ENCODE results near the gene PKD1L1. TPM values are rescaled to one million over a fixed set of nuclear protein-coding genes. Genes with fewer than 3 reads are reported as not detected.

The PKD1L1 gene
- polyA plus RNA-seq, 2 of the 4 experiments (the other 2 are of a cell fraction) = 0.21 TPM

DNA sequence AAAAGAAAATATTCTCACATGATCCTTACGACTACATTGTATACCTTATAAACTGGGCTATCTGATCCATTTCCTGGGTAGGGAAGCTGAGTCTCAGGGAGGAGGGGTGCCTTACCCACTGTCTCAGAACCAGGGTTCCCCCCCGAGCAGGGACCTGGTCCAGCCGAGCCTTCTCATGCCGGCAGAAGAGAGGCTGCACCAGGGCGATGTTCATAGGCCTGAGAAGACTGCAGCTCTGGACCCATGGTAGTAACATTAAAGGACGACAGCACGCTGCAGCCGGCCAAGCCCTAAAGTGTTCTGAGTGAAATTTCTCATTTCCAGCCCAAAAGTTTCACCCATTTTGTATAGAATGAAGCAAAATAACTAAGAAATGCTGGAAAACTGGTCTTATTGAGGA is 203.4 kb downstream of the PKD1L1 start:
- Histone ChIP-seq H3K9me3 (no peaks in the 10 kb centered on the region), H3K4me3 (no peak overlapping the region), H3K4me2 (no peak overlapping the region), H3K27ac (0 out of 6 replicates have a peak overlapping the region, but pooled peaks of 1 of the 2 experiments have one; percentile 52), H3K4me1 (no peaks in the 10 kb centered on the region; the same call in 2 of the 3 replicates)
- ChIA-PET CTCF (interaction anchor here (0.6 to 1.6 kb wide), 2 partner anchors 44 to 89 kb away, joined by 3 to 5 read pairs; no protein-coding TSS in a partner anchor), POLR2A (interaction anchor here (0.7 kb wide), 1 partner anchor 35 kb away, joined by 4 read pairs; no protein-coding TSS in a partner anchor)
- no peak for DNase-seq (ENCODE audit: low read depth in 1 of 2, low spot score in 1 of 2)
- TF ChIP-seq KDM5A (IDR thresholded peaks at IDR 0.05) (no peak), BHLHE40 (IDR thresholded peaks at IDR 0.05; ENCODE audit: low read depth, low read length) (no peak)
- no peak for FAIRE-seq
- no peak for ATAC-seq
- 85% methylated on average over 8 of the region's 8 CpGs for WGBS (ENCODE audit: missing lambda C conversion rate)

DNA sequence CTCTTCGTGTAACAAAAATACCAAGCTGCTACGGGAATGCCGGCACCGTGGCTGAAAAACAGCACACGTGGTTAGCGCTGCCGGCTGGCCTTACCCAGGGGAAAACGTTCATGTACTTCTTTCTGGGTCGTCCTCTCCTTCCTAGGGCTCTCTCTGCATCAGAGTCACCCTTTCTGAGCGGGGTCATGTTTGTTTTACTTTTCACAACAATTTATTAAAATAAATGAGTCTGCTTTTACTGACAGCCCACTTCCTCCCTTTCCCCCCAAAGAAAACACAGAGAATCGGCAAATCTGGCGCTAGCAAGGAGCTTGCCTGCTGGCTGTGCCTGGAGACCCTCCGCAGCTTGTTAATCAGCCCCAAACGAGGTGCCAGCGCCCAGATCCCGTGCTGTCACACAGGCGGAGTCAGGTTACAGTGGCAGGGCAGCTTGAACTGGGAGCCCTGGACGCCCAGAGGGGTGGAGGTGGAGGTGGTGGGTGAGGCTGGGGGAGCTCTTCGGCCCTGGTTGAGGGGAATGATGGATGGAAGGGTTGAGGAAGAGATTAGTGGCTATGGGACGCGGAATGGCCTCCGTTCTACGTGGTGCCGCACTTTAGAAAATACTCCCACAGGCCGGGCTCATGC is 204.2 kb downstream of the PKD1L1 start:
- DNase-seq (ENCODE audit: low read depth in 1 of 2, low spot score in 1 of 2) (no peak), ATAC-seq (no peak), FAIRE-seq (no peak)
- H3K4me3 ChIP-seq = no peak overlapping the region
- no peak overlapping the region for H3K4me2 ChIP-seq
- no peaks in the 10 kb centered on the region; the same call in 2 of the 3 replicates for H3K4me1 ChIP-seq
- TF ChIP-seq HOXB13 (CRISPR knock-in tag; IDR thresholded peaks at IDR 0.05; ENCODE audit: low read depth) (no peak), EHF (CRISPR knock-in tag; IDR thresholded peaks at IDR 0.05) (no peak), TFCP2L1 (CRISPR knock-in tag; IDR thresholded peaks at IDR 0.05) (no peak), MAFK (IDR thresholded peaks at IDR 0.05; ENCODE audit: partially characterized antibody) (no peak), MYC (IDR thresholded peaks at IDR 0.05; ENCODE audit: borderline replicate concordance, low read length) (no peak), TP53 (CRISPR knock-in tag; IDR thresholded peaks at IDR 0.05) (no peak)
- TF ChIP-seq, protein P1, sequence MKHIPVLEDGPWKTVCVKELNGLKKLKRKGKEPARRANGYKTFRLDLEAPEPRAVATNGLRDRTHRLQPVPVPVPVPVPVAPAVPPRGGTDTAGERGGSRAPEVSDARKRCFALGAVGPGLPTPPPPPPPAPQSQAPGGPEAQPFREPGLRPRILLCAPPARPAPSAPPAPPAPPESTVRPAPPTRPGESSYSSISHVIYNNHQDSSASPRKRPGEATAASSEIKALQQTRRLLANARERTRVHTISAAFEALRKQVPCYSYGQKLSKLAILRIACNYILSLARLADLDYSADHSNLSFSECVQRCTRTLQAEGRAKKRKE (CRISPR knock-in tag; IDR thresholded peaks at IDR 0.05; ENCODE audit: low read depth) = no peak
- peak overlapping the region in 1 of 2 experiments; percentile 67; a peak in 3 of 6 replicates for H3K27ac ChIP-seq
- H3K9me3 ChIP-seq = no peaks in the 10 kb centered on the region
- CTCF ChIA-PET = interaction anchor here (0.6 to 1.1 kb wide), 4 partner anchors 9 to 44 kb away, joined by 3 to 8 read pairs (median 4); no protein-coding TSS in a partner anchor
- POLR2A ChIA-PET = interaction anchor here (0.7 kb wide), 1 partner anchor 35 kb away, joined by 4 read pairs; no protein-coding TSS in a partner anchor
- 86% methylated on average over 25 of the region's 25 CpGs for WGBS (ENCODE audit: missing lambda C conversion rate)

DNA sequence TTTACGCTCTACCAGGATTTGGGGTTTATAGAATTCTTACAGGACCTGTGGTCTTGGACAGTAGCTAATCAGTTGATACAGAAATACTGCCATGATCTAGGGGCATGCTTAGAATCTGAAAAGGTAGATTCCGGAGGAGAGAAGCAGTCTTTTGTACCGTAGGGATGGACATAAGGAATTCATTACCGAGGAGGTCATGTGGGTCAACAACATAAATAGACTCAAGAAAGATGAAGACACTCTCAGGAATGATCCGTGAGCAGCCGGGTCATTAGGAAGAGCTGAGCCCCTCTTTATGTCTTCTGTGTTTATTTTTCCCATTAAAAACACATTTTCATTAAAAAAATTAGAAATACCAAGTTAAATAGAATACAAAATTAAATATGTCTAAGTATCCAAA is 206.3 kb downstream of the PKD1L1 start:
- H3K27ac ChIP-seq = 0 out of 6 replicates have a peak overlapping the region, but pooled peaks of 1 of the 2 experiments have one; percentile 8
- 95% methylated on average over 6 of the region's 6 CpGs for WGBS (ENCODE audit: missing lambda C conversion rate)
- TF ChIP-seq CBX8 (IDR thresholded peaks at IDR 0.05) (no peak), CBX2 (IDR thresholded peaks at IDR 0.05; ENCODE audit: borderline replicate concordance, low read depth) (no peak), RNF2 (IDR thresholded peaks at IDR 0.05; ENCODE audit: borderline replicate concordance, low read depth) (no peak), KDM1A (IDR thresholded peaks at IDR 0.05; ENCODE audit: low read depth) (no peak), FOSL2 (IDR thresholded peaks at IDR 0.05) (no peak), FOSL2 (CRISPR knock-in tag; IDR thresholded peaks at IDR 0.05) (no peak), EP300 (IDR thresholded peaks at IDR 0.05) (no peak), MAFK (IDR thresholded peaks at IDR 0.05; ENCODE audit: partially characterized antibody) (no peak), ESRRA (IDR thresholded peaks at IDR 0.05; ENCODE audit: borderline replicate concordance, low read length) (no peak)
- TF ChIP-seq, protein P2, sequence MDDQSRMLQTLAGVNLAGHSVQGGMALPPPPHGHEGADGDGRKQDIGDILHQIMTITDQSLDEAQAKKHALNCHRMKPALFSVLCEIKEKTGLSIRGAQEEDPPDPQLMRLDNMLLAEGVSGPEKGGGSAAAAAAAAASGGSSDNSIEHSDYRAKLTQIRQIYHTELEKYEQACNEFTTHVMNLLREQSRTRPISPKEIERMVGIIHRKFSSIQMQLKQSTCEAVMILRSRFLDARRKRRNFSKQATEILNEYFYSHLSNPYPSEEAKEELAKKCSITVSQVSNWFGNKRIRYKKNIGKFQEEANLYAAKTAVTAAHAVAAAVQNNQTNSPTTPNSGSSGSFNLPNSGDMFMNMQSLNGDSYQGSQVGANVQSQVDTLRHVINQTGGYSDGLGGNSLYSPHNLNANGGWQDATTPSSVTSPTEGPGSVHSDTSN (IDR thresholded peaks at IDR 0.05) = no peak
- TF ChIP-seq, protein P3, sequence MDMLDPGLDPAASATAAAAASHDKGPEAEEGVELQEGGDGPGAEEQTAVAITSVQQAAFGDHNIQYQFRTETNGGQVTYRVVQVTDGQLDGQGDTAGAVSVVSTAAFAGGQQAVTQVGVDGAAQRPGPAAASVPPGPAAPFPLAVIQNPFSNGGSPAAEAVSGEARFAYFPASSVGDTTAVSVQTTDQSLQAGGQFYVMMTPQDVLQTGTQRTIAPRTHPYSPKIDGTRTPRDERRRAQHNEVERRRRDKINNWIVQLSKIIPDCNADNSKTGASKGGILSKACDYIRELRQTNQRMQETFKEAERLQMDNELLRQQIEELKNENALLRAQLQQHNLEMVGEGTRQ (IDR thresholded peaks at IDR 0.05) = no peak
- TF ChIP-seq, protein P4, sequence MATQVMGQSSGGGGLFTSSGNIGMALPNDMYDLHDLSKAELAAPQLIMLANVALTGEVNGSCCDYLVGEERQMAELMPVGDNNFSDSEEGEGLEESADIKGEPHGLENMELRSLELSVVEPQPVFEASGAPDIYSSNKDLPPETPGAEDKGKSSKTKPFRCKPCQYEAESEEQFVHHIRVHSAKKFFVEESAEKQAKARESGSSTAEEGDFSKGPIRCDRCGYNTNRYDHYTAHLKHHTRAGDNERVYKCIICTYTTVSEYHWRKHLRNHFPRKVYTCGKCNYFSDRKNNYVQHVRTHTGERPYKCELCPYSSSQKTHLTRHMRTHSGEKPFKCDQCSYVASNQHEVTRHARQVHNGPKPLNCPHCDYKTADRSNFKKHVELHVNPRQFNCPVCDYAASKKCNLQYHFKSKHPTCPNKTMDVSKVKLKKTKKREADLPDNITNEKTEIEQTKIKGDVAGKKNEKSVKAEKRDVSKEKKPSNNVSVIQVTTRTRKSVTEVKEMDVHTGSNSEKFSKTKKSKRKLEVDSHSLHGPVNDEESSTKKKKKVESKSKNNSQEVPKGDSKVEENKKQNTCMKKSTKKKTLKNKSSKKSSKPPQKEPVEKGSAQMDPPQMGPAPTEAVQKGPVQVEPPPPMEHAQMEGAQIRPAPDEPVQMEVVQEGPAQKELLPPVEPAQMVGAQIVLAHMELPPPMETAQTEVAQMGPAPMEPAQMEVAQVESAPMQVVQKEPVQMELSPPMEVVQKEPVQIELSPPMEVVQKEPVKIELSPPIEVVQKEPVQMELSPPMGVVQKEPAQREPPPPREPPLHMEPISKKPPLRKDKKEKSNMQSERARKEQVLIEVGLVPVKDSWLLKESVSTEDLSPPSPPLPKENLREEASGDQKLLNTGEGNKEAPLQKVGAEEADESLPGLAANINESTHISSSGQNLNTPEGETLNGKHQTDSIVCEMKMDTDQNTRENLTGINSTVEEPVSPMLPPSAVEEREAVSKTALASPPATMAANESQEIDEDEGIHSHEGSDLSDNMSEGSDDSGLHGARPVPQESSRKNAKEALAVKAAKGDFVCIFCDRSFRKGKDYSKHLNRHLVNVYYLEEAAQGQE (IDR thresholded peaks at IDR 0.05) = no peak
- TF ChIP-seq, protein P5, sequence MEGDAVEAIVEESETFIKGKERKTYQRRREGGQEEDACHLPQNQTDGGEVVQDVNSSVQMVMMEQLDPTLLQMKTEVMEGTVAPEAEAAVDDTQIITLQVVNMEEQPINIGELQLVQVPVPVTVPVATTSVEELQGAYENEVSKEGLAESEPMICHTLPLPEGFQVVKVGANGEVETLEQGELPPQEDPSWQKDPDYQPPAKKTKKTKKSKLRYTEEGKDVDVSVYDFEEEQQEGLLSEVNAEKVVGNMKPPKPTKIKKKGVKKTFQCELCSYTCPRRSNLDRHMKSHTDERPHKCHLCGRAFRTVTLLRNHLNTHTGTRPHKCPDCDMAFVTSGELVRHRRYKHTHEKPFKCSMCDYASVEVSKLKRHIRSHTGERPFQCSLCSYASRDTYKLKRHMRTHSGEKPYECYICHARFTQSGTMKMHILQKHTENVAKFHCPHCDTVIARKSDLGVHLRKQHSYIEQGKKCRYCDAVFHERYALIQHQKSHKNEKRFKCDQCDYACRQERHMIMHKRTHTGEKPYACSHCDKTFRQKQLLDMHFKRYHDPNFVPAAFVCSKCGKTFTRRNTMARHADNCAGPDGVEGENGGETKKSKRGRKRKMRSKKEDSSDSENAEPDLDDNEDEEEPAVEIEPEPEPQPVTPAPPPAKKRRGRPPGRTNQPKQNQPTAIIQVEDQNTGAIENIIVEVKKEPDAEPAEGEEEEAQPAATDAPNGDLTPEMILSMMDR (IDR thresholded peaks at IDR 0.05) = no peak
- ATAC-seq (no peak), DNase-seq (ENCODE audit: low read depth in 1 of 2, low spot score in 1 of 2) (no peak), FAIRE-seq (no peak)
- ChIA-PET CTCF (interaction anchor here (1.0 kb wide), 1 partner anchor 17 kb away, joined by 3 read pairs; no protein-coding TSS in a partner anchor), POLR2A (no interaction called here)
- no peak overlapping the region for H3K4me3 ChIP-seq
- H3K4me1 ChIP-seq = no peaks in the 10 kb centered on the region; the same call in 2 of the 3 replicates
- no peak overlapping the region for H3K4me2 ChIP-seq
- H3K9me3 ChIP-seq = no peaks in the 10 kb centered on the region
